ENCODE measurements around the gene CHP2.

GRCh38 chr16:23710008-23710407 lies 44.8 kb upstream of the CHP2 start:
- TF ChIP-seq CTCF (conservative IDR thresholded peaks at IDR 0.05; ENCODE audit: low read length): no peak
- TF ChIP-seq EZH2phosphoT487 (IDR thresholded peaks at IDR 0.05; ENCODE audit: borderline replicate concordance, low read depth, low read length): no peak
